ENCODE measurements around the gene TRIM44. TPM values are rescaled to one million over a fixed set of nuclear protein-coding genes. Genes with fewer than 3 reads are reported as not detected.

The TRIM44 gene
- total and polyA plus RNA-seq, 2 donors (not counting 3 experiments of a cell fraction or from before 2014, with no cell fraction given), result 31.7 to 72.0 TPM

- DNase-seq (ENCODE audit: low read depth, low spot score) (no peak), FAIRE-seq (no peak)
- Histone ChIP-seq H3K9ac (replicated peaks; ENCODE audit: extremely low read depth, insufficient read depth, low read length) (no peak overlapping the region), H3K27ac (ENCODE audit: insufficient read depth, low read depth, low read length) (no peak overlapping the region), H2AFZ (ENCODE audit: low read depth, low read length) (no peak overlapping the region), H3K79me2 (ENCODE audit: control insufficient read depth, insufficient read depth, low read length) (no peaks in the 10 kb centered on the region), H4K20me1 (replicated peaks; ENCODE audit: control insufficient read depth, extremely low read depth, insufficient read depth, low read length) (peaks cover 2% of the 10 kb centered on the region), H3K4me2 (ENCODE audit: insufficient read depth, low read length) (no peak overlapping the region), H3K9me1 (replicated peaks; ENCODE audit: control insufficient read depth, extremely low read depth, insufficient read depth, low read length) (no peaks in the 10 kb centered on the region), H3K4me3 (replicated peaks in 1 of 3; ENCODE audit: insufficient read depth in 1 of 3, low read depth in 1 of 3, low read length in 3 of 3) (no peak overlapping the region), H3K4me1 (ENCODE audit: control insufficient read depth, extremely low read depth, insufficient read depth, low read length) (no peaks in the 10 kb centered on the region), H3K36me3 (ENCODE audit: control insufficient read depth in 2 of 2, extremely low read depth in 1 of 2, insufficient read depth in 2 of 2, low read length in 2 of 2) (no peaks in the 10 kb centered on the region), H3K27me3 (ENCODE audit: control insufficient read depth in 2 of 2, insufficient read depth in 2 of 2, low read length in 2 of 2) (no peaks in the 10 kb centered on the region), H3K9me3 (replicated peaks; ENCODE audit: control insufficient read depth, insufficient read depth, low read length) (no peaks in the 10 kb centered on the region)
- CTCF ChIA-PET, result interaction anchor here (0.7 to 2.5 kb wide), 7 partner anchors 91 to 556 kb away, joined by 3 to 34 read pairs (median 4); no protein-coding TSS in a partner anchor
- intact Hi-C loops (cut with micrococcal nuclease), result loop anchor here (1.0 to 10.0 kb wide), 4 partner anchors 94 to 547 kb away; partner anchors contain the start of gene FJX1
- no TSS peak for BruUV-seq (replicated peaks)
- dilution Hi-C loops (cut with MboI; ENCODE audit: extremely low pct_ligation_motif_present, low sequenced_read_pairs), result no loop called here
- POLR2A ChIA-PET, result no interaction called here
- TF ChIP-seq MYC (IDR thresholded peaks at IDR 0.05; ENCODE audit: low read depth, low read length), result no peak
- no peak for TF ChIP-seq MAX (IDR thresholded peaks at IDR 0.05; ENCODE audit: insufficient read depth, insufficient read length)
- TF ChIP-seq JUN (IDR thresholded peaks at IDR 0.05; ENCODE audit: borderline replicate concordance, insufficient read depth, insufficient read length, low read depth), result no peak
- TF ChIP-seq POLR2A (IDR thresholded peaks at IDR 0.05; ENCODE audit: low read depth, low read length), result no peak
- no peak for TF ChIP-seq EZH2 (IDR thresholded peaks at IDR 0.05; ENCODE audit: borderline replicate concordance, low read depth, low read length, severe bottlenecking)
- no peak for TF ChIP-seq POLR2AphosphoS5 (IDR thresholded peaks at IDR 0.05; ENCODE audit: insufficient read depth, low read depth, low read length)
- no peak for TF ChIP-seq FOS (IDR thresholded peaks at IDR 0.05; ENCODE audit: borderline replicate concordance, insufficient read depth, low read length)
- no peak for TF ChIP-seq CTCF (IDR thresholded peaks at IDR 0.05; ENCODE audit: extremely low read depth in 1 of 2, insufficient read depth in 1 of 2, low read depth in 1 of 2, low read length in 2 of 2)
- TF ChIP-seq GATA2 (IDR thresholded peaks at IDR 0.05; ENCODE audit: insufficient read depth, insufficient read length, low read depth, low read length), result no peak
Observed at GRCh38 chr11:35711173-35711910, 48.8 kb downstream of the TRIM44 start.
